HCT116 (cell line): ENCODE measurements around the gene CLDN1. TPM values are rescaled to one million over a fixed set of nuclear protein-coding genes. Genes with fewer than 3 reads are reported as not detected.

ENCODE experiments used
- ATAC-seq: fragments of 200-7000 bp; cut with Tn5 transposase; 2 replicates; pipeline ENCODE4 v1.9.1; 2020; ENCODE audit warnings: mild to moderate bottlenecking, moderate library complexity
- BruUV-seq: library from RNA; stranded (reverse); fragments of 400-500 nt; replicated peaks from 2 replicates; lab custom pipeline; 2021; lab: Mats Ljungman, UMichigan
- CTCF ChIA-PET: fragments of 300-600 bp; sonication (Branson Sonifier 250); formaldehyde crosslinking; loops from one replicate; lab custom pipeline; 2021; ENCODE audit warnings: antibody characterized with exemption; lab: Charles Lee
- POLR2A ChIA-PET: fragments of 300-600, 350-600 bp; sonication (Branson Sonifier 250); formaldehyde crosslinking; loops from one replicate; lab custom pipeline; 2021; ENCODE audit warnings: antibody characterized with exemption; lab: Charles Lee
- RAD21 ChIA-PET, 2 experiments: fragments of 300-600 bp; sonication (Branson Sonifier 250); formaldehyde crosslinking; loops; one replicate each; lab custom pipeline; 2023; ENCODE audit warnings: low total read pairs in 2 of 2; ENCODE audit not compliant: uncharacterized antibody in 2 of 2, unreplicated experiment in 2 of 2, low non-redundant PET in 1 of 2; lab: Charles Lee
- DNase-seq: peaks from one replicate; pipeline ENCODE4 v3.0.0-alpha.2; 2010; ENCODE audit warnings: low read depth, low spot score
- H2AFZ ChIP-seq: fragments of 200-600 bp; shearing (Covaris generic), sonication (generic); 2 replicates; pipeline ENCODE4 v1.6.1; 2017; ENCODE audit warnings: low read depth, mixed run types, mixed read lengths, antibody characterized with exemption, low read length; ENCODE audit not compliant: poor library complexity, severe bottlenecking
- H3K27ac ChIP-seq: 2 replicates; pipeline ENCODE4 v1.5.1; 2012; ENCODE audit warnings: low read depth, low read length
- H3K27me3 ChIP-seq: fragments of 200-600 bp; sonication (generic); 2 replicates; pipeline ENCODE4 v1.6.1; 2016; ENCODE audit warnings: mixed run types, low read length, mixed read lengths; ENCODE audit not compliant: insufficient read depth
- H3K36me3 ChIP-seq, 2 experiments: fragments of 200-500 bp in 1 of 2; fragments of 200-600 bp in 1 of 2; sonication (Bioruptor generic) in 1 of 2; sonication (generic) in 1 of 2; 2 replicates each; pipeline versions ENCODE4 v1.5.1 to v1.6.1; 2014 to 2016; ENCODE audit warnings: low read length in 2 of 2, inconsistent platforms in 1 of 2, mixed read lengths in 1 of 2, mixed run types in 1 of 2; ENCODE audit not compliant: insufficient read depth in 2 of 2, control insufficient read depth in 1 of 2
- H3K4me1 ChIP-seq, 2 experiments: fragments of 200-600 bp in 1 of 2; sonication (generic) in 1 of 2; 2 replicates each; pipeline versions ENCODE4 v1.5.1 to v1.6.1; 2012 to 2017; ENCODE audit warnings: low read length in 2 of 2, inconsistent platforms in 1 of 2, mild to moderate bottlenecking in 1 of 2, mixed read lengths in 1 of 2, mixed run types in 1 of 2, moderate library complexity in 1 of 2; ENCODE audit not compliant: insufficient read depth in 2 of 2, control insufficient read depth in 1 of 2
- H3K4me2 ChIP-seq: fragments of 200-600 bp; sonication (generic); 2 replicates; pipeline ENCODE4 v1.6.1; 2017; ENCODE audit warnings: mixed run types, low read length, mixed read lengths
- H3K4me3 ChIP-seq, 2 experiments: fragments of 200-600 bp in 1 of 2; sonication (generic) in 1 of 2; replicated peaks in 1 of 2; 2 replicates each; pipeline ENCODE4 v1.5.1; 2011 to 2016; ENCODE audit warnings: low read length in 2 of 2, control low read depth in 1 of 2, low read depth in 1 of 2, mild to moderate bottlenecking in 1 of 2, mixed read lengths in 1 of 2, mixed run types in 1 of 2
- H3K79me2 ChIP-seq: fragments of 200-600 bp; sonication (generic); 2 replicates; pipeline ENCODE4 v1.6.1; 2017; ENCODE audit warnings: mild to moderate bottlenecking, mixed run types, low read length, moderate library complexity, mixed read lengths; ENCODE audit not compliant: insufficient read depth
- H3K9ac ChIP-seq: fragments of 200-600 bp; sonication (generic); 2 replicates; pipeline ENCODE4 v1.6.1; 2016; ENCODE audit warnings: low read length, mixed read lengths
- H3K9me2 ChIP-seq: fragments of 200-600 bp; sonication (generic), shearing (Covaris generic); 2 replicates; pipeline ENCODE4 v1.6.1; 2017; ENCODE audit warnings: mixed run types, mild to moderate bottlenecking, moderate library complexity; ENCODE audit not compliant: insufficient read depth
- H3K9me3 ChIP-seq, 2 experiments: fragments of 200-500 bp in 1 of 2; fragments of 200-600 bp in 1 of 2; sonication (Bioruptor generic) in 1 of 2; sonication (generic) in 1 of 2; 2 replicates each; pipeline ENCODE4 v1.6.1; 2014 to 2017; ENCODE audit warnings: low read length in 2 of 2, mixed read lengths in 2 of 2, inconsistent platforms in 1 of 2, low read depth in 1 of 2, mild to moderate bottlenecking in 1 of 2, mixed run types in 1 of 2, moderate library complexity in 1 of 2; ENCODE audit not compliant: control insufficient read depth in 1 of 2, insufficient read depth in 1 of 2
- H4K20me1 ChIP-seq: fragments of 200-600 bp; sonication (generic), shearing (Covaris generic); 2 replicates; pipeline ENCODE4 v1.6.1; 2017; ENCODE audit warnings: mixed run types, mild to moderate bottlenecking, moderate library complexity; ENCODE audit not compliant: insufficient read depth
- ATF3 ChIP-seq: IDR thresholded peaks from 2 replicates; pipeline ENCODE4 v1.6.1; 2012
- CBX3 ChIP-seq: IDR thresholded peaks from 2 replicates; pipeline ENCODE4 v1.6.1; 2012; ENCODE audit warnings: low read depth
- CEBPB ChIP-seq: IDR thresholded peaks from 2 replicates; pipeline ENCODE4 v1.6.1; 2012; ENCODE audit warnings: low read depth
- EGR1 ChIP-seq: IDR thresholded peaks from 2 replicates; pipeline ENCODE4 v1.6.1; 2012; ENCODE audit warnings: low read depth
- ELF1 ChIP-seq: IDR thresholded peaks from 2 replicates; pipeline ENCODE4 v1.6.1; 2012; ENCODE audit warnings: low read depth, borderline replicate concordance
- EZH2 ChIP-seq: fragments of 200-600 bp; sonication (generic); IDR thresholded peaks from 2 replicates; pipeline ENCODE4 v1.6.1; 2017; ENCODE audit warnings: antibody characterized with exemption, mixed run types
- JUND ChIP-seq: IDR thresholded peaks from 2 replicates; pipeline ENCODE4 v1.6.1; 2012
- POLR2A ChIP-seq: IDR thresholded peaks from 2 replicates; pipeline ENCODE4 v1.7.0; 2011; ENCODE audit warnings: borderline replicate concordance; ENCODE audit not compliant: insufficient read depth, insufficient read length; ENCODE audit errors: extremely low read depth
- REST ChIP-seq: IDR thresholded peaks from 2 replicates; pipeline ENCODE4 v1.6.1; 2012; ENCODE audit warnings: low read depth
- SP1 ChIP-seq: IDR thresholded peaks from 2 replicates; pipeline ENCODE4 v1.6.1; 2012; ENCODE audit warnings: low read depth
- SRF ChIP-seq: IDR thresholded peaks from 2 replicates; pipeline ENCODE4 v1.6.1; 2012; ENCODE audit warnings: low read depth
- TCF7L2 ChIP-seq: IDR thresholded peaks from 2 replicates; pipeline ENCODE4 v1.7.0; 2011; ENCODE audit warnings: borderline replicate concordance, inconsistent platforms; ENCODE audit not compliant: insufficient read depth, insufficient read length; ENCODE audit errors: extremely low read depth
- YY1 ChIP-seq: IDR thresholded peaks from 2 replicates; pipeline ENCODE4 v1.6.1; 2011; ENCODE audit warnings: low read length, low read depth, moderate library complexity, mild to moderate bottlenecking; ENCODE audit not compliant: insufficient replicate concordance; ENCODE audit errors: extremely low read depth
- ZBTB33 ChIP-seq: IDR thresholded peaks from 2 replicates; pipeline ENCODE4 v1.6.1; 2011; ENCODE audit warnings: mild to moderate bottlenecking, low read length, moderate library complexity; ENCODE audit not compliant: insufficient replicate concordance; ENCODE audit errors: extremely low read depth
- ZFX ChIP-seq: fragments of 450-650 bp; IDR thresholded peaks from 2 replicates; pipeline ENCODE4 v1.6.1; 2017
- ZNF274 ChIP-seq: fragments of 200-500 bp; sonication (Bioruptor generic); IDR thresholded peaks from 2 replicates; pipeline ENCODE4 v1.6.1; 2014; ENCODE audit warnings: mild to moderate bottlenecking, low read depth, low read length, inconsistent platforms
- intact Hi-C: fragments of 100-400 bp; cut with micrococcal nuclease; formaldehyde crosslinking; loops from 2 replicates; pipeline ENCODE4 v1.10.0; 2022
- total RNA-seq: library from RNA; stranded (reverse); gene quantifications from one replicate; pipeline ENCODE4 v1.2.1, GENCODE V29; 2021; ENCODE audit not compliant: unreplicated experiment

CLDN1 gene
- total RNA-seq, 1 experiment from 2014 or later = 0.20 TPM

GRCh38 chr3:190289989-190290388 lies 32.3 kb downstream of the CLDN1 start:
- no peak for ATAC-seq
- ChIA-PET CTCF (no interaction called here), RAD21 (no interaction called here), POLR2A (no interaction called here)
- no peak for DNase-seq
- Histone ChIP-seq H3K27ac (no peak overlapping the region), H3K9me3 (peaks cover 0 to 7% of the 10 kb centered on the region in 2 experiments; a peak in 1 of 4 replicates), H3K4me3 (no peak overlapping the region), H3K9me2 (no peaks in the 10 kb centered on the region), H2AFZ (no peak overlapping the region), H4K20me1 (no peaks in the 10 kb centered on the region), H3K36me3 (no peaks in the 10 kb centered on the region), H3K9ac (no peak overlapping the region), H3K79me2 (no peaks in the 10 kb centered on the region), H3K4me1 (no peaks in the 10 kb centered on the region), H3K27me3 (no peaks in the 10 kb centered on the region), H3K4me2 (no peak overlapping the region)
- BruUV-seq = no TSS peak
- intact Hi-C loops = no loop called here
- no peak for TF ChIP-seq JUND
- no peak for TF ChIP-seq EZH2
- TF ChIP-seq ZNF274 = no peak
- no peak for TF ChIP-seq YY1
- TF ChIP-seq CEBPB = no peak
- TF ChIP-seq TCF7L2 = no peak
- TF ChIP-seq ZBTB33 = no peak
- no peak for TF ChIP-seq EGR1
- no peak for TF ChIP-seq CBX3
- TF ChIP-seq ELF1 = no peak
- no peak for TF ChIP-seq POLR2A
- TF ChIP-seq ZFX = no peak
- no peak for TF ChIP-seq SP1
- TF ChIP-seq SRF = no peak
- no peak for TF ChIP-seq REST
- no peak for TF ChIP-seq ATF3
